B cell (primary cell): ENCODE measurements around the gene LAMA2. TPM values are rescaled to one million over a fixed set of nuclear protein-coding genes. Genes with fewer than 3 reads are reported as not detected.

ENCODE experiments used
- ATAC-seq: fragments of 200-7000 bp; cut with Tn5 transposase; one replicate; pipeline ENCODE4 v1.10.0; 2021; ENCODE audit warnings: low read depth, mild to moderate bottlenecking, moderate number of reproducible peaks, moderate library complexity
- CTCF ChIA-PET: fragments of 350-600 bp; sonication (Branson Sonifier 250); formaldehyde crosslinking; loops from one replicate; lab custom pipeline; 2021; ENCODE audit warnings: antibody characterized with exemption, inconsistent platforms; lab: Charles Lee
- POLR2A ChIA-PET: fragments of 350-600 bp; sonication (Branson Sonifier 250); formaldehyde crosslinking; loops from one replicate; lab custom pipeline; 2021; ENCODE audit warnings: antibody characterized with exemption; lab: Charles Lee
- DNase-seq: peaks from one replicate; pipeline ENCODE4 v3.0.0; 2013
- H2AFZ ChIP-seq: 2 replicates; pipeline ENCODE4 v1.6.1; 2012; ENCODE audit warnings: mild to moderate bottlenecking, low read depth, low read length; ENCODE audit not compliant: insufficient read depth, poor library complexity, severe bottlenecking
- H3K27ac ChIP-seq, 2 donors: 1 replicate in 1 of 2; 2 replicates in 1 of 2; pipeline ENCODE4 v1.5.1; 2012 to 2013; ENCODE audit warnings: low read length in 2 of 2, mild to moderate bottlenecking in 2 of 2, moderate library complexity in 1 of 2
- H3K27me3 ChIP-seq, 4 experiments: fragments of 200-600 bp in 1 of 4; sonication (generic) in 1 of 4; replicated peaks in 1 of 4; 1 replicate in 2 of 4; 2 replicates in 2 of 4; pipeline versions ENCODE4 v1.6.1 to v1.7.0; 2013 to 2016; ENCODE audit warnings: low read length in 3 of 4, mild to moderate bottlenecking in 2 of 4, mixed read lengths in 1 of 4, moderate library complexity in 1 of 4; ENCODE audit not compliant: insufficient read depth in 4 of 4, control insufficient read depth in 3 of 4; ENCODE audit errors: control extremely low read depth in 1 of 4
- H3K36me3 ChIP-seq, 2 experiments: replicated peaks in 1 of 2; 1 replicate in 1 of 2; 2 replicates in 1 of 2; pipeline versions ENCODE4 v1.6.1 to v1.7.1; 2013; ENCODE audit warnings: low read length in 1 of 2; ENCODE audit not compliant: insufficient read depth in 2 of 2, control insufficient read depth in 1 of 2; ENCODE audit errors: control extremely low read depth in 1 of 2, extremely low read depth in 1 of 2
- H3K4me1 ChIP-seq, 2 donors: fragments of 200-600 bp in 1 of 2; sonication (generic) in 1 of 2; 1 replicate in 1 of 2; 2 replicates in 1 of 2; pipeline versions ENCODE4 v1.5.1 to v1.6.1; 2013 to 2017; ENCODE audit warnings: low read length in 2 of 2; ENCODE audit not compliant: control insufficient read depth in 2 of 2, insufficient read depth in 2 of 2
- H3K4me2 ChIP-seq: replicated peaks from 2 replicates; pipeline ENCODE3; 2012; ENCODE audit warnings: mild to moderate bottlenecking, low read depth, low read length; ENCODE audit not compliant: poor library complexity, severe bottlenecking
- H3K4me3 ChIP-seq, 5 experiments: fragments of 200-600 bp in 1 of 5; sonication (generic) in 1 of 5; 1 replicate in 3 of 5; 2 replicates in 2 of 5; pipeline versions ENCODE4 v1.5.1 to v1.7.0; 2011 to 2016; ENCODE audit warnings: low read length in 4 of 5, mild to moderate bottlenecking in 4 of 5, low read depth in 2 of 5, control low read depth in 1 of 5, moderate library complexity in 1 of 5; ENCODE audit not compliant: insufficient read depth in 1 of 5; ENCODE audit errors: control extremely low read depth in 1 of 5, extremely low read depth in 1 of 5
- H3K79me2 ChIP-seq: fragments of 200-600 bp; sonication (generic); one replicate; pipeline ENCODE4 v1.6.0; 2016; ENCODE audit warnings: low read length; ENCODE audit not compliant: control insufficient read depth, insufficient read depth
- H3K9ac ChIP-seq: fragments of 200-600 bp; sonication (generic); 2 replicates; pipeline ENCODE4 v1.6.1; 2017; ENCODE audit warnings: mild to moderate bottlenecking, low read length, moderate library complexity
- H3K9me3 ChIP-seq, 3 donors: one replicate each; pipeline versions ENCODE4 v1.6.1 to v1.7.1; 2013; ENCODE audit warnings: low read length in 2 of 3; ENCODE audit not compliant: control insufficient read depth in 2 of 3, insufficient read depth in 1 of 3; ENCODE audit errors: control extremely low read depth in 1 of 3
- H4K20me1 ChIP-seq: 2 replicates; pipeline ENCODE4 v1.6.0; 2012; ENCODE audit warnings: mild to moderate bottlenecking, low read length; ENCODE audit not compliant: insufficient read depth, control insufficient read depth, poor library complexity, severe bottlenecking
- H3K27ac Mint-ChIP-seq: one replicate; pipeline ENCODE4 v1.8.0; 2021; ENCODE audit warnings: mixed read lengths
- H3K27me3 Mint-ChIP-seq: one replicate; pipeline ENCODE4 v1.8.0; 2021; ENCODE audit warnings: mixed read lengths
- H3K4me1 Mint-ChIP-seq: one replicate; pipeline ENCODE4 v1.8.0; 2021; ENCODE audit warnings: mixed read lengths
- H3K4me3 Mint-ChIP-seq: one replicate; pipeline ENCODE4 v1.8.0; 2021; ENCODE audit warnings: mixed read lengths
- H3K9me3 Mint-ChIP-seq: one replicate; pipeline ENCODE4 v1.8.0; 2022; ENCODE audit warnings: mixed read lengths; ENCODE audit not compliant: insufficient read depth
- CTCF ChIP-seq: fragments of 200-600 bp; IDR thresholded peaks from one replicate; pipeline ENCODE4 v1.8.0; 2022; ENCODE audit warnings: antibody characterized with exemption, mild to moderate bottlenecking
- EZH2 ChIP-seq: IDR thresholded peaks from 2 replicates; pipeline ENCODE4 v1.6.1; 2012; ENCODE audit warnings: borderline replicate concordance, low read depth, mild to moderate bottlenecking, moderate library complexity, low read length; ENCODE audit not compliant: insufficient read depth, poor library complexity, severe bottlenecking
- WGBS: methylation state at CpG from one replicate; pipeline ENCODE4 v1.1.5; 2013; ENCODE audit warnings: missing lambda C conversion rate; ENCODE audit not compliant: insufficient coverage; 5-methylcytosine and 5-hydroxymethylcytosine counted together
- intact Hi-C: fragments of 100-400 bp; cut with micrococcal nuclease; formaldehyde crosslinking; loops from one replicate; pipeline ENCODE4 v1.10.0; 2022
- polyA plus RNA-seq: library from polyadenylated mRNA; depleted of rRNA; stranded (reverse); fragments of >200 nt; gene quantifications from 2 replicates; pipeline ENCODE4 v1.2.3, GENCODE V29; 2012
- total RNA-seq, 2 donors: library from RNA; stranded (reverse); fragments of 120-200 nt in 1 of 2; gene quantifications; 1 replicate in 1 of 2; 2 replicates in 1 of 2; pipeline versions ENCODE4 v1.2.3 to v1.2.4, GENCODE V29; 2013 to 2022

LAMA2 gene
- total and polyA plus RNA-seq, 2 donors (not counting 1 experiment from before 2014, with no cell fraction given): 0.16 TPM; not detected in 1

- no peak for TF ChIP-seq CTCF
- no peak for TF ChIP-seq EZH2
- Mint-ChIP-seq H3K4me3 (no peak overlapping the region), H3K27ac (no peak overlapping the region), H3K27me3 (peaks cover 17% of the 10 kb centered on the region), H3K9me3 (no peaks in the 10 kb centered on the region), H3K4me1 (no peaks in the 10 kb centered on the region)
- DNase-seq: no peak
- H3K27ac ChIP-seq: no peak overlapping the region
- ChIA-PET CTCF (interaction anchor here (1.1 kb wide), 1 partner anchor 13 kb away, joined by 3 read pairs; no protein-coding TSS in a partner anchor), POLR2A (no interaction called here)
- H3K4me2 ChIP-seq: no peak overlapping the region
- H3K9ac ChIP-seq: no peak overlapping the region
- no peaks in the 10 kb centered on the region for H3K79me2 ChIP-seq
- H3K36me3 ChIP-seq: no peaks in the 10 kb centered on the region
- H2AFZ ChIP-seq: no peak overlapping the region
- H3K27me3 ChIP-seq: no peaks in the 10 kb centered on the region
- no peak overlapping the region for H3K4me3 ChIP-seq
- H4K20me1 ChIP-seq: no peaks in the 10 kb centered on the region
- ATAC-seq: no peak
- no CpG with 5 or more reads among the region's 1 CpG for WGBS
- intact Hi-C loops: no loop called here
- H3K9me3 ChIP-seq: no peaks in the 10 kb centered on the region
- no peaks in the 10 kb centered on the region for H3K4me1 ChIP-seq
These were observed 393.5 kb downstream of the LAMA2 start for GRCh38 chr6:129276461-129276860.

- Histone ChIP-seq H3K9me3 (no peaks in the 10 kb centered on the region), H3K4me2 (no peak overlapping the region), H3K9ac (no peak overlapping the region), H3K36me3 (no peaks in the 10 kb centered on the region), H3K27me3 (peaks cover 0 to 3% (median 0%) of the 10 kb centered on the region in 4 experiments), H4K20me1 (no peaks in the 10 kb centered on the region), H3K79me2 (no peaks in the 10 kb centered on the region), H3K4me3 (no peak overlapping the region), H3K27ac (no peak overlapping the region), H2AFZ (no peak overlapping the region), H3K4me1 (no peaks in the 10 kb centered on the region)
- no peaks in the 10 kb centered on the region for H3K4me1 Mint-ChIP-seq
- ATAC-seq: no peak
- no peak overlapping the region for H3K27ac Mint-ChIP-seq
- DNase-seq: no peak
- TF ChIP-seq CTCF: no peak
- no peak for TF ChIP-seq EZH2
- whole genome bisulfite sequencing: 100% methylated on average over 1 of the region's 4 CpGs
- ChIA-PET CTCF (interaction anchor here (1.1 kb wide), 1 partner anchor 14 kb away, joined by 3 read pairs; no protein-coding TSS in a partner anchor), POLR2A (no interaction called here)
- peaks cover 17% of the 10 kb centered on the region for H3K27me3 Mint-ChIP-seq
- H3K9me3 Mint-ChIP-seq: no peaks in the 10 kb centered on the region
- intact Hi-C loops: no loop called here
- H3K4me3 Mint-ChIP-seq: no peak overlapping the region
These were observed 394.0 kb downstream of the LAMA2 start for GRCh38 chr6:129276986-129277385.
